ENCODE results near the gene KCNH6.
A peak's percentile ranks its signal among the peaks of the same experiment; 100 is the strongest.

KCNH6 gene

DNA sequence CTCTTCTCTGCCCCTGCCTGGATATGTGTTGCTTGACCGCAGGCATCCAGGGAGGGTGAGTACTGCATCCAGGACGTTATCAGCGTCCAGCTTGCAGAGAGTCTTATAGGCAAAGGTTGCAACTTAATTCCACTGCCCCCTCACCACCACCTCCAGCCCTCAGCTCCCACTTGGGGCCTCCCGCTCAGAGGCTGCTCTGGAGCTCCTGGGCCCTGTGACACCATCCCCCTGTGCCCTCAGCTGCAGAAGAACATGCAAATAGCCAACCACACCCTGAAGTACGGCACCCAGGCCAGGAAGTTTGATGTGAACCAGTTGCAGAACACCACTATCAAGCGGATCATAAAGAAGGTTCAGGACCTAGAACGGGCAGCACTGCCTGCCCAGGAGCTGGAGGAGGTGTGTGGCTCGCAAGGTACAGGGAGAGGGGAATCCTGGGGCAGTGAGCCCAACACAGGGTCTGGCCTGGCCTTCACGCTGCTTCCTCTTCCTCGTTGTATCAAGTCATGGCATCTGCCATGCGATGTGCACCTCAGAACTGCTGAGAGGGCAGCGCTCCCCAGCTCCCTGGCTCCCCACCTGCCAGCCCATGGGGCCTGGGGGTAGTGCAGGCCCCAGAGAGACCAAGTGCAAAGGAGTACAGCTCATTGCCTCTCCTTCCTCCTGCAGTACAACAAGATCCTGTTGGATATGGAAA, 36.7 kb upstream of the KCNH6 start:
- DNase-seq, result no peak

DNA sequence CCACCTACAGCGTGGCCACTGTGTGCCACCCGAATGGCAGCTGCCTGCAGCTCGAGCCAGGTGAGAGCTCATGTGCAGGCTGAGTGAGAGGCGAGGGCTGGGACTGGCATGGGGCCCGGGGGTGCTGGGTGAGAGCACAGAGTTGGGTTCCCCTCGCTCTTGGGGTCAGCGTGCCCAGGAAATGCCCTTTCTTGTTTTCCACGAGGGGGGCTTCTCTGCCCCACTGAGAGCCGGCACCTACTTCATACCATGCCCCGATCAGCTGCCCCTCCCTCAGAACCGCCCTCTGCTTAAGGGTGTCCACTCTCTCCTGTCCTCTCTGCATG, 36.2 kb upstream of the KCNH6 start:
- DNase-seq, result no peak

DNA sequence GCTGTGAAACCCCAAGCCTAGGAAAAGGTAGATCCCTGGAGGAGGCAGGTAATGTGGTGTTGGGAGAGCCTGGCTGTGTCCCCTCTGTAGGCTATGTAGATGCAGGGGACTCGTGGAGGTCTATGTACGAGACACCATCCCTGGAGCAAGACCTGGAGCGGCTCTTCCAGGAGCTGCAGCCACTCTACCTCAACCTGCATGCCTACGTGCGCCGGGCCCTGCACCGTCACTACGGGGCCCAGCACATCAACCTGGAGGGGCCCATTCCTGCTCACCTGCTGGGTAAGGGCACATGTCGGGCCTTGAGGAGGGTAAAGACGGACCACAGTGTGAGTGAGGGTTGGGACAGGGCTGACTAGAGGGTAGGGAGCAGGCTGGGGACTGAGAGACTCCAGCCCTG, 34.3 kb upstream of the KCNH6 start:
- no peak for DNase-seq

DNA sequence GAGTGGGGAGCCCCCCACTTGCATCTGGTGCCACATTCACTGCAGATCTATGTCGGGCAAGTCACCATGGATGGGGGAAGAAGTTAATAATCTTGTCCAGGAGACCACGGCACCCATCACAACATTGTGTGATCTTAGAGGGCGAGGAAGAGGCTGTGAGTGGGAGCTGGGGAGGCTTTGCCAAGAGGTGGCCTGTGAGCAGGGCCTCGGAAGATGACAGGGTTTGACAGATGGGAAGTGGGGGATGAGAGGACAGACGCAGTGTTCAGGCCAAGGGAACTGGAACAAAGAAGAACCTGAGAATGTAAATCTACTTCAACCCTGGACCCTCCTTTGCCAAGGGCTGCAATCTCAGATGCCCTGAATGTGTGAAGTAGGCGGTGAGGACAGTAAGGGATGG, 33.9 kb upstream of the KCNH6 start:
- no peak for DNase-seq

DNA sequence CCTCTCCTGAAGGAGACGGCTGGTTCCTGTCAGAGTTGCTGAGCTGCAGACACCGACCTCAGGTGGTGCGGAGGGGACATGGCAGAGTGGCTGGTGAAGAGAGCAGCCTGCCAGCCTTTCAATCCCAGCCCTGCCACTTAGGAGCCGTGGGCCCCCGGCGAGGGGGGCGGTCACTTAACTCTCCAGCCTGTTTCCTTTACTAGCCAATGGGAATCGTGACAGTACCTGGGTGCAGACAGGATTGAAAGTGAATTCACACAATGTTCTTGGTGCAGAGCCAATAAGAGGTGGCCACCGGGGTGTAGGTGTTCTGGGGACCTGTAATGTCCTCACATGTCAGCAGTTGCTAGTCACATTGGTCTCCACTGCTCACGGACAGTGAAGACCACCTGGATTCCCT, 32.8 kb upstream of the KCNH6 start:
- DNase-seq, result no peak

DNA sequence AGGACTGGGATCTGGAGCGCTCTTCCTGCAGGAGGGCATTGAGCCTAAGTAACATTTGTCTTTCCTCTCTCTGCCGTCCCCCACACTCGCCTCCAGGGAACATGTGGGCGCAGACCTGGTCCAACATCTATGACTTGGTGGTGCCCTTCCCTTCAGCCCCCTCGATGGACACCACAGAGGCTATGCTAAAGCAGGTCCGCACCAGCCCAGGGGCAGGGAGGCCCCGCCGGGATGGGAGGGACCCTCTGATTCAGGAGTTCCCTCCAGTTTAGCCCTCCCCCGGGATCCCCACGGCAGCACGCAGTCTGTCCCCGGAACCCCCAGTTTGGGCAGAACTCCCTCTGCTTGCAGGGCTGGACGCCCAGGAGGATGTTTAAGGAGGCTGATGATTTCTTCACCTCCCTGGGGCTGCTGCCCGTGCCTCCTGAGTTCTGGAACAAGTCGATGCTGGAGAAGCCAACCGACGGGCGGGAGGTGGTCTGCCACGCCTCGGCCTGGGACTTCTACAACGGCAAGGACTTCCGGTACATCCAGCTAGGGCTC, 32.2 kb upstream of the KCNH6 start:
- DNase-seq, result no peak

DNA sequence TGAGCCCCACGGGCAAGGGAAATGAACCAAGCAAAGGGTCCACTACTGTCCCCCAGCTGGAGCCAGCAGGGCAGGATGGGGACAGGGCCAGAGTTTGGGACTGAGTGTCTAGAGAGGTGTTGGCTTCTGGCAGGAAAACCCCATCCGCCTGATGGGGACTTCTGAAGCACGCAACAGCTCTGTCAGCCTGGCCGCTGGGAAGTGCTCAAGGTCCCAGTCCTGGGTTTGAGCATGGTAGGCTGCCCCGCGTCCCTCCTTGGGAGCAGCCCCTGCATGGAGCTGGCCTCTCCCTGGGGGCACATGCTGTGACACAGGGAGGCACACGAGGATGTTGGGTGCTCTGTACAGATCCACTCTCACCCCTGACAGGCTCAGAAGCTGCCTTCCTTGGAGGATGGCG, 31.7 kb upstream of the KCNH6 start:
- DNase-seq, result no peak

DNA sequence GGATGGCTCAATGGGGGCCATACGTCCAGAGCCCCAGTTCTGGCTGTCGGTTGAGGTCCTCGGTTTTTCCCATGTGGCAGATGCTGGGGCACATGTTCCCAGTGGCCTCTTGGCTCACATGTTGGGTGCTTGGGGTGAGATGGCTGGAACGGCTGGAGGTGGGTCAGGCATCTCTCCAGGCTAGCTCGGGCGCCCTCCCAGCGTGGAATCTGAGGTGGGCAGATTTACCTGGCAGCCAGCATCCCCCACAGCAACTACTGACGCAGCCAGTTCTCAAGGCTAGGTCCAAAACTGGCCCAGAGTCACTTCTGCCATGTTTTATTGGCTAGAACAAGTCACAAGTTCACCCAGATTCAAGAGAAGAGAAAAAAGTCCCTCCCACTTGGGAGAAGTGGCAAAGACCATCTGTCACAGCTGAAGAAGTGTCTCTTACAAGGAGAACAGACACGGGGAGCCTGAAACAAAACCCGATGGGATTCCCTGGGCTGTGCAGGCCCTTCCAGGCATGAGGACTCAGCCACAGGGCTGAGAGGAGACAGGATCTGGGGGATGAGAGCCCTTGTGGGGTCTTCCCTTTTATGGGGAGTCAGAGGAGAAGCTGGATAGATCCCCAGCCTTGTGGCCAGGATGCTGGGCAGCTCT, 31.1 kb upstream of the KCNH6 start:
- DNase-seq, result no peak

DNA sequence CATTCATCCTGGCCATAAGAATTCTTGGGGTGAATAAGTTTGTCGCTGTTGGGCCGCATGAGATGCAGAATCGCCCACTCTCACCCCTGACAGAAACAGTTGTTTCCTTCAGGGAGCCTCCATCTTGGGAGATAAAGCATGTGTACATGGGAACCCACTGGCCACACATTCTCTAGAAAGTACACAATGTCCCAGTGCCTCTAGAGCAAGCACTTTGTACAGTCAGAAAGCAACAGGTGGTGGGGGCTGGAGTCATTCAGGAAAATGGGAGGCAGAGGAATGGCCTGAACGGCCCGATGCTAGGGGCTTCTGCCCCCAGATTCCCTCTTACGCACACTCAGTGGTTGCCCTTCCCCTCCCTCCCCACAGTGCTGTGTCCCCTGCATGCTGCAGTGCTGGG, 30.2 kb upstream of the KCNH6 start:
- no peak for DNase-seq

DNA sequence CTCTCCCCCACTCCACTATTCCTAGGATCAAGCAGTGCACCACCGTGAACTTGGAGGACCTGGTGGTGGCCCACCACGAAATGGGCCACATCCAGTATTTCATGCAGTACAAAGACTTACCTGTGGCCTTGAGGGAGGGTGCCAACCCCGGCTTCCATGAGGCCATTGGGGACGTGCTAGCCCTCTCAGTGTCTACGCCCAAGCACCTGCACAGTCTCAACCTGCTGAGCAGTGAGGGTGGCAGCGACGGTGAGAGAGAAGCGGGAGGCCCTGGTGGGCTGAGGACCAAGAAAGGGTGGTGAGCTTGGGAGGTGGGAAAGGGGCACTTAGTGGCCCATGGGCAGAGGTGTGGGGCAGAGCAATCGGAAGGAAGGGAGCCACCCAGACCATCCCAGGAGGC, 29.7 kb upstream of the KCNH6 start:
- DNase-seq, result no peak

DNA sequence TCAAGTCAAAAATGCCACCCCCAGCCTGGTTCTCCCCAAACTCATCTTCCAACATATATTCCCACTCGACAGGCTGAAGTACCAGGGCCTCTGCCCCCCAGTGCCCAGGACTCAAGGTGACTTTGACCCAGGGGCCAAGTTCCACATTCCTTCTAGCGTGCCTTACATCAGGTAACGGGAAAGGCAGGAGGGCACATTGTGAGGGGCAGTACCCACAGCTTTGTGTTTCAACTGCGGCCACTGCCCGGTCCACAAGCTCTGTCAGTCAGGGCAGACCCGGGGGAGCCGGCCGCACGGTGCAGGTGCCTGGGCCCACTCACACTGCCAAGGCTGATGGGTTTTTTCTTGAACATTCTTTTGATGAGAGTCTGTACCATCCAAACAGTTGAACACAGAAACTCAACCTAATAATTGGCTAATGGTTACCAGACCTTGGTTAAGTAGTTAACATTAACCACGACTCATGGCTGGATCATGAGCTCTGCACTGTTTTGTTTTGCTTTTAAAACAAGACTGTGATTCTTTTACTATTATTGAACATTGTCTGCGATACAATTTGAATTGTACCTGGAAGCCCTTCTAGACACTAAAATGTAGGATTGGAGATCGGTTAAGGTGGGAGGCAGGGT, 28.7 kb upstream of the KCNH6 start:
- no peak for DNase-seq

DNA sequence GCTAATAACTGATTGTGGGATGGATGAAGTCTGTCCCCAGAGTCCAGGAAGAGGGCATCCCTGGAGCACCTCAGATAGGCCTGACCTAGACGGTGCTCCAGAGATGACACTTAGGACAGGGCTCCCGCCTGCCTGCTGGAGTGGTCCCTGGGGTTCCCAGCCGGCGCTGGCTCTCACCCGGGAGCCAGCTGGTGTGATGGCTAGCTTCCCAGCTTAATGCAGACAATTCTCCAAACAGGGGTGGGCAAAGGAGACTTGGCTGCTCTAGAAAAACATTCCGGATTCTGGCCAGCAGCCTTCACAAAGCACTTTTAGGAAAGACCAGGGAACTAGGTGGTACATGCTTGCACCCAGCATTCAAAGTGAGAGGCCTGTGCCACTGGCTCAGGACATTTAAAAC, 27.7 kb upstream of the KCNH6 start:
- DNase-seq, result no peak

DNA sequence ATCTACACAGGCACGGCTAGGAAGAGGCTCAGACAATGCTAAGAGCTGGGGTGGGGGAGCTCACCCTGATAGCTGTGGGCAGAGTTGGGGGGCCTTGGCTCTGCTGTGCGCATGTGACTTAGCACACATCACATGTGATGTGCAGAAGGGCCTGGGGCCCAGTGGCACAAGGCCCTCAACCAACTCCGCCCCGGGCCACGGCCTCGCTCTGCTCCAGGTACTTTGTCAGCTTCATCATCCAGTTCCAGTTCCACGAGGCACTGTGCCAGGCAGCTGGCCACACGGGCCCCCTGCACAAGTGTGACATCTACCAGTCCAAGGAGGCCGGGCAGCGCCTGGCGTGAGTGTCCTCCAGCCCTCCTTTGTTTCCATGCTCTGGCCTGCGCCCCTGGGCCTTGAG, 27.0 kb upstream of the KCNH6 start:
- DNase-seq, result no peak

DNA sequence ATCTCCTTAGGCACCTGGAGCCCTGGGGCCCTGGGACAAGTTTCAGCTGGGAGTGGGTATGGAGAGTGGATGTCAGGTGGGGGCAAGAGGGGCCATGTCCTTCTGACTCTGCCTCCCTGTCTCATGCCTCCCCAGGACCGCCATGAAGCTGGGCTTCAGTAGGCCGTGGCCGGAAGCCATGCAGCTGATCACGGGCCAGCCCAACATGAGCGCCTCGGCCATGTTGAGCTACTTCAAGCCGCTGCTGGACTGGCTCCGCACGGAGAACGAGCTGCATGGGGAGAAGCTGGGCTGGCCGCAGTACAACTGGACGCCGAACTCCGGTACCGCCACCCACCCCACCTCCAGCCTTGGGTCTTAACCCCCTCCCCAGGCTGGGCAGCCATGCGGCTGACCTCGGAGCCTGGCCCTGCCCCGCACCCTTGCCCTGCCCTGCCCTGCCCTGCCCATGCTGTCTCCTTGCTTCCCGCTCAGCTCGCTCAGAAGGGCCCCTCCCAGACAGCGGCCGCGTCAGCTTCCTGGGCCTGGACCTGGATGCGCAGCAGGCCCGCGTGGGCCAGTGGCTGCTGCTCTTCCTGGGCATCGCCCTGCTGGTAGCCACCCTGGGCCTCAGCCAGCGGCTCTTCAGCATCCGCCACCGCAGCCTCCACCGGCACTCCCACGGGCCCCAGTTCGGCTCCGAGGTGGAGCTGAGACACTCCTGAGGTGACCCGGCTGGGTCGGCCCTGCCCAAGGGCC, 26.3 kb upstream of the KCNH6 start:
- DNase-seq, result no peak

DNA sequence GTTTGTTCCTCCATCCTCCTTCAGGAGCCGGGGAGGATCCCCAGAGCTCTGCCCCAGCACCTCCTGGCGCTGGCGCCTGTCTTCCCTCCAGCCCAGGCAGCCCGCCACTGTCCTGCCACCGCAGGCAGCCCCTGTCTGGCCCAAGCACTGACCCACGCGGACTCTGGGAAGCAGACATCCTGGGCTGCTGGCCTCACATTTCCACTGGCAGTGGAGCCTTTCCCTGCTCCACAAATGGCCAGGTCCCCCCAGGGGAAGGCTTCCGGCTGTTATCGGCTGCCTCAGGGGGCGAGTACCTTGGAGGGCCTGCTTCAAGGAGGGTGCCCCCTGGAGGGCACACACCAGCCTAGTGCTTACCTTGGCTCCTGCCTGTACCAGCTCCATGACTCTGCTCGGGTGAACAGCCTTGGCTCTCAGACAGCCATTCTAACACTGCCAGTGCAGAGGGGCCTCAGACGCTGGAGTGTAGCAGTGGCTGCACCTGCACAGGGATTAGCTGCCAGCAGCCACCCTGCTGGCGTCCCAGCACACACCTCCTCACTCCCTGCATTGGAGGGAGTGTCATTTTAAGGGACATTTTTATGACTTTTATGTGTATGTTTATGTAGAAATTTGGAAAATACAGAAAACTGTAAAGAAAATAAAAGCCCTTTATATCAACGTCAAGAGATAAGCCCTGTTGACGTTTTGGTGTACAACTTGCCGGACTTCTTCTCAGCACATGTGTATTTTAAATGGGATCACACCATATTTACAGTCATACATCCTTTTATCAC, 25.3 kb upstream of the KCNH6 start:
- no peak for DNase-seq

DNA sequence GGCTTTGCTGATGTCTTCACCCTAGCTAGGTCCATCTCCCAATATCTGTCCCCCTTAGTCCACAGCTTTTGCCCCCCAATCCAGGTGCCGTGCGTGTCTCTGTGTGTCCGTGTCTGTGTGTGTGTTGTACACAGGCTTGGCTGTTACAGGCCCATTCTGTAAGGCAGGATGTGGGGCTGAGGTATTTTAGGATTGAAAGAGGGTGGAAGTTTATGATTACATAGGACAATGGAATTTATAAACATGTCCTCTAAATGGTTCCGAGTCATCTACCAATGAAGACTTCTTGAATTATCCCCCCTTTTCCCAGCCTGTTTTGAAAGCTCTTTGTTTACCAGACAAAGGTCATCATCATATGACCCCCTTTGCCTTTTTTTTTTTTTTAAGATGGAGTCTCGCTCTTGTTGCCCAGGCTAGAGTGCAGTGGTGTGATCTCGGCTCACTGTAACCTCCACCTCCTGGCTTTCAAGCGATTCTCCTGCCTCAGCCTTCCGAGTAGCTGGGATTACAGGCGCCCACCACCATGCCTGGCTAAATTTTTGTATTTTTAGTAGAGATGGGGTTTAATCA, 24.4 kb upstream of the KCNH6 start:
- DNase-seq, result no peak

DNA sequence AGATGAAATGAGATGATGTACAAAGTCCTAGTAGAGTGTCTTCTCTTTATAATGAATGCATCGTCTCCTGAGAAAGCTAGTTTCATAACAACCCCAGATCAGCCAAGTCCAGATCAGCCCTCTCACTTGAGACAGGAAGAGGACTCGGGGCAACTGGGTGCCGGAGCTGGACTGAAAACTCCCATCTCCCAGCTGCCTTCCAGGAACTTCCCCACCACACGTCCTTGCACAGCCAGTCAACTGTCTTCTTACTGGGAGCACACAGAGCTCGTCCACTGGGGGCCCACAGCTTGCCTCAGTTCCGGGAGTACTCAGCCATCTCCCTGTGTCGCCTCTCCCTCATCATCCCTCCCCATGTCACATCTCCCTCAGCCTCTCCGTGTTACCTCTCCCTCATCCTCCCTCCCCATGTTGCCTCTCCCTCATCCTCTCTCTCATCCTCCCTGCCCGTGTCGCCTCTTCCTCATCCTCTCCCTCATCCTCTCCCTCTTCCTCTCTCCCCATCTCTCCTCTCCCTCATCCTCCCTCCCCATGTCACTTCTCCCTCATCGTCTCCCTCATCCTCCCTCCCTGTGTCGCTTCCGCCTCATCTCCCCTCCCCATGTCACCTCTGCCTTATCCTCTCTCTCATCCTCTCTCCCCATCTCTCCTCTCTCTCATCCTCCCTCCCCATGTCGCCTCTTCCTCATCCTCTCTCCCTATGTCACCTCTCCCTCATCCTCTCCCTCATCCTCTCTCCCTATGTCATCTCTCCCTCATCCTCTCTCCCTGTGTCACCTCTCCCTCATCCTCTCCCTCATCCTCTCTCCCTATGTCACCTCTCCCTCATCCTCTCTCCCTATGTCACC, 22.4 kb upstream of the KCNH6 start:
- DNase-seq, result peak; percentile 69 to 79 (median 72)

DNA sequence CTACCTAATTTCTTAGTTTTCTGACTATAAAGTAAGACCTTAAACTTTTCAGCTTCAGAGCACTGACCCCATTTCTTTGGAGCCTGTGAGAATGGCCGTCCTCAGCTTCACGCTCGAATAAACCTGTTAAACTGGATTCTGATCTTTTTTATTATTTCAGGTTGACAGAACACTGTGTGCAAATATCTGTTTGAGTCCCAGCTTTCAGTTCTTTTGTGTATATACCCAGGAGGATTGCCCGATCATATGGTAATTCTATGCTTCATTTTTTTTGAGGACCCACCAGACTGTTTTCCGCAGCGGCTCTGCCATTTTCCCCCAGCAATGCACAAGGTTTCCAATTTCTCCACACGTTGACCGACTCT, 19.8 kb upstream of the KCNH6 start:
- DNase-seq, result no peak

DNA sequence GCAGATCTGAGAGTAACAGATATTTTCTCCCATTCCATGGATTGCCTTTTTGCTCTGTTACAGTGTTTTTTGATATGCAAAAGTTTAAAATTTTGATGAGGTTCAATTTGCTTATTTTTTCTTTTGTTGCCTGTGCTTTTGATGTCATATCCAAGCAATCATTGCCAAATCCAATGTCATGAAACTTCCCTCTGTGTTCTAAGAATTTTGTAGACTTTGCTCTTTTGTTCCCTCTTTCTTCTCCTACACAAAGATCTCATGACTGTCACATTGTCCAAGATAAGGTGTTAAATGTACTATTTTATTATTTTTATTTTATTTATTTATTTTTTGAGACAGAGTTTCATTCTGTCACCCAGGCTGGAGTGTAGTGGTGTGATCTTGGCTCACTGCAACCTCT, 18.9 kb upstream of the KCNH6 start:
- DNase-seq, result peak in 2 of 3 donors; percentile 27 to 59

DNA sequence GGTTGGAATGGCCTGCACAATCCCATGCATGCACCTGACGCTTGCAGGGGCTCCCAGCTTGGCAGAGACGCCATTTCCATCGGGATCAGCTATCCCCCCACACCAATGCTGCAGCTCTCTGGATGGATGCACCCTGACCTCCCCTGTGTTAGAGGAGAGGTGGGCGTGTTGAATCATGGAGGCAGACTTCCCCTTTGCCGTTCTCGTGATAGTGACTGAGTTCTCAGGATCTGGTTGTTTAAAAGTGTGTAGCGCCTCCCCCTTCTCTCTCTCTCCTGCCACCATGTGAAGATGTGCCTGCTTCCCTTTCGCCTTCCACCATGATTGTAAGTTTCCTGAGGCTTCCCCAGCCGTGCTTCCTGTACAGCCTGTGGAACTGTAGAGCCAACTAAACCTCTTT, 17.8 kb upstream of the KCNH6 start:
- DNase-seq, result peak; percentile 36 to 51 (median 49)

DNA sequence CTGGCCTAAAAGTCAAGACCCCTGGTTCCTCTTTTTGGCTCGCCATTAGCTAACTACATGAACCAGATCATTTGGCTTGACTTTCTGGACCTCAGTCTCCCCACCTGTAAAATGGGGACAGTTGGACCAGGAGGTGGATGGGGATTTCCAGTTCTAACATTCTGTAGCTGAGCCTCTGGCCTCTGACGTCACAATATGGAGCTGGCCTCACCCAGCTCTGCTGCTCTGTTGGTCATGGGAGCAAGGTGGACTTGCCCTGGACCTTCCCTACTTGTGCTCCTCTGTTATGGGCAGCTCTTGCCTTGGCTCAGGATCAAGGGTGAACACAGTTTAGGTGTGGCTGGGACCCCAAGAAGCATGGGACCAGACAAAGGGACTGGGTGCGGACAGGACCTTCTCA, 16.5 kb upstream of the KCNH6 start:
- DNase-seq, result no peak

DNA sequence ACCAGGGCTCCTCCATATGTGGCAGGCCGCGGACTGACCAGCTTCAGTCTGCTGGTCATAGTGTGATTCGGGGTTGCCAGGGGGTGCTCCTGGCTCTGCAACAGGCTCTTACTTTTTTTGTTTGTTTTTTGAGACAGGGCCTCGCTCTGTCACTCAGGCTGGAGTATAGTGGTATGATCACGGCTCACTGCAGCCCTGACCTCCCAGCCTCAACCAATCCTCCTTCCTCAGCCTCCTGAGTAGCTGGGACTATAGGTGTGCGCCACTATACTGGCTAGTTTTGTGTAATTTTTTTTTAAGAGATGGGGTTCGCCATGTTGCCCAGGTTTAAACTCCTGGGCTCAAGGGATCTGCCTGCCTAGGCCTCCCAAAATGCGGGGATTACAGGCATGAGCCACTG, 11.8 kb upstream of the KCNH6 start:
- no peak for DNase-seq

All from suppressor macrophage treated with lipopolysaccharide for 1 hour (primary cell).